Brain microvascular endothelial cell (primary cell): ENCODE results near the gene NOVA1.

Source experiments
- DNase-seq: peaks from one replicate; pipeline ENCODE4 v3.0.0-alpha.2; 2020
- H3K27ac ChIP-seq: fragments of 250-450 bp; sonication (Bioruptor Pico); 2 replicates; pipeline ENCODE4 v1.5.1; 2020; ENCODE audit warnings: mild to moderate bottlenecking, moderate library complexity
- H3K27me3 ChIP-seq: fragments of 250-450 bp; sonication (Bioruptor Pico); replicated peaks from 2 replicates; pipeline ENCODE4 v1.5.1; 2020; ENCODE audit warnings: mild to moderate bottlenecking
- H3K36me3 ChIP-seq: fragments of 250-450 bp; sonication (Bioruptor Pico); replicated peaks from 2 replicates; pipeline ENCODE4 v1.5.1; 2020; ENCODE audit warnings: mild to moderate bottlenecking
- H3K4me3 ChIP-seq: 2 replicates; pipeline ENCODE4 v1.5.1; 2011; ENCODE audit warnings: low read depth, mild to moderate bottlenecking, control low read depth, low read length, moderate library complexity
- CTCF ChIP-seq: IDR thresholded peaks from 2 replicates; pipeline ENCODE4 v1.5.1; 2011; ENCODE audit warnings: low read depth, mild to moderate bottlenecking, moderate library complexity, low read length, control low read depth, inconsistent platforms; ENCODE audit errors: missing control alignments
- in situ Hi-C: cut with HindIII; loops from 2 replicates; pipeline ENCODE4 v1.10.0; 2017; ENCODE audit warnings: low sequenced_read_pairs, low pct_ligation_motif_present

The NOVA1 gene

GRCh38 chr14:26463136-26463535 lies 134.7 kb downstream of the NOVA1 start:
- Histone ChIP-seq H3K36me3 (no peaks in the 10 kb centered on the region), H3K27ac (no peak overlapping the region), H3K27me3 (no peaks in the 10 kb centered on the region), H3K4me3 (no peak overlapping the region)
- no peak for TF ChIP-seq CTCF
- in situ Hi-C loops: no loop called here
- DNase-seq: no peak

- in situ Hi-C loops: no loop called here
- TF ChIP-seq CTCF: no peak
These were observed 143.7 kb downstream of the NOVA1 start for GRCh38 chr14:26454105-26454504.

GRCh38 chr14:26448181-26448855 lies 149.5 kb downstream of the NOVA1 start:
- H3K4me3 ChIP-seq: no peak overlapping the region
- H3K27me3 ChIP-seq: no peaks in the 10 kb centered on the region
- TF ChIP-seq CTCF: no peak
- in situ Hi-C loops: no loop called here
- H3K27ac ChIP-seq: no peak overlapping the region
- no peaks in the 10 kb centered on the region for H3K36me3 ChIP-seq
- no peak for DNase-seq

More at GRCh38 chr14:26454105-26454504, 143.7 kb downstream of the NOVA1 start:
- H3K27ac ChIP-seq: no peak overlapping the region
- H3K4me3 ChIP-seq: no peak overlapping the region
- no peak for DNase-seq
- no peaks in the 10 kb centered on the region for H3K36me3 ChIP-seq
- no peaks in the 10 kb centered on the region for H3K27me3 ChIP-seq

GRCh38 chr14:26444822-26445221 lies 153.0 kb downstream of the NOVA1 start:
- Histone ChIP-seq H3K4me3 (no peak overlapping the region), H3K27me3 (no peaks in the 10 kb centered on the region), H3K36me3 (no peaks in the 10 kb centered on the region), H3K27ac (no peak overlapping the region)
- no peak for TF ChIP-seq CTCF
- DNase-seq: no peak
- in situ Hi-C loops: no loop called here

GRCh38 chr14:26443654-26444053 lies 154.2 kb downstream of the NOVA1 start:
- H3K27ac ChIP-seq: no peak overlapping the region
- no peak for TF ChIP-seq CTCF
- H3K27me3 ChIP-seq: no peaks in the 10 kb centered on the region
- in situ Hi-C loops: no loop called here
- DNase-seq: no peak
- no peak overlapping the region for H3K4me3 ChIP-seq
- H3K36me3 ChIP-seq: no peaks in the 10 kb centered on the region

- in situ Hi-C loops: no loop called here
- no peak for DNase-seq
These were observed 168.6 kb downstream of the NOVA1 start for GRCh38 chr14:26429205-26429604.

More at GRCh38 chr14:26429205-26429604, 168.6 kb downstream of the NOVA1 start:
- H3K36me3 ChIP-seq: no peaks in the 10 kb centered on the region
- H3K4me3 ChIP-seq: no peak overlapping the region
- H3K27me3 ChIP-seq: no peaks in the 10 kb centered on the region
- TF ChIP-seq CTCF: no peak
- no peak overlapping the region for H3K27ac ChIP-seq
